ENCODE data around the gene CRYGA.
"Not testable (repeated sequence)": the region's sequence is repeated elsewhere in the genome, so short reads cannot be mapped to it uniquely, and the experiment has no call there.

The CRYGA gene

GRCh38 chr2:208156439-208156838 is 7.0 kb downstream of the CRYGA start:
- no peak for DNase-seq

DNA sequence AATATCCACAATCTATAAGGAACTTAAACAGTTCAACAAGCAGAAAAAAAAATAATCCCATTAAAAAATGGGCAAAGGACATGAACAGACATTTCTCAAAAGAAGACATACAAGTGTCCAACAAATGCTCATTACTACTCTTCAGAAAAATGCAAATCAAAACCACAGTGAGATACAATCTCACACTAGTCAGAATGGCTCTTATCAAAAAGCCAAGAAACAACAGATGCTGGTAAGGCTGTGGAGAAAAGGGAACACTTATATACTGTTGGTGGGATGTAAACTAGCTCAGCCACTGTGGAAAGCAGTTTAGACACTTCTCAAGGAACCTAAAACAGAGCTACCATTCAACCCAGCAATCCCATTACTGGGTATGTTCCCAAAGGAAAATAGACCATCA is 10.2 kb downstream of the CRYGA start:
- no peak for DNase-seq

GRCh38 chr2:208150956-208151355 is 12.4 kb downstream of the CRYGA start:
- DNase-seq, result no peak

- no peak for DNase-seq
Measured at GRCh38 chr2:208150094-208150493, 13.3 kb downstream of the CRYGA start.

- DNase-seq, result no peak
Measured at GRCh38 chr2:208148803-208149202, 14.6 kb downstream of the CRYGA start.

- no peak for DNase-seq
Measured at GRCh38 chr2:208147759-208148158, 15.6 kb downstream of the CRYGA start.

DNA sequence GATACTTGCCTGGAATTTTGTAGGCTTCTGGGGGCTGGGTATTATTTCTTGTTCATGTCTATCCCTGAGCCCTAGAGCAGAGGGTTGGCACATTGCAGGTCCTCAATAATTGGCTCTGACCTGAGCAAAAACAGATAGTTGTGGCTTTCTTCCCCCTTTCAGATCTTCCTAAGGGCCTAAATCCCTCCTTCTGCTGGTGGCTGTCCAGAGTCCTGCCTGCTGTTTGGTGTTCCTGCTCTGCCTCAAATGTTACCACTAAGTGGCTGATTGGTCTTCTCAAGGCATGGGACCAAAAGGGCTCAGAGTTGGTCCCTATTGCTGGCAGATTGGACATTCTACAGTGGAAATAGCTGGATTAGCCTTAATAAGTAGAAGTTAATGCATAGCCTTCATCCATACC is 16.4 kb downstream of the CRYGA start:
- DNase-seq, result no peak

GRCh38 chr2:208146006-208146405 is 17.4 kb downstream of the CRYGA start, which contains the start of gene CRYGB:
Gene CRYGB, minus strand, starts transcription at chr2:208146158. Its CDS starts 38 bp downstream, at chr2:208146120.
- DNase-seq, result no peak

- no peak for DNase-seq
Measured at GRCh38 chr2:208142925-208143799, 20.2 kb downstream of the CRYGA start.

DNA sequence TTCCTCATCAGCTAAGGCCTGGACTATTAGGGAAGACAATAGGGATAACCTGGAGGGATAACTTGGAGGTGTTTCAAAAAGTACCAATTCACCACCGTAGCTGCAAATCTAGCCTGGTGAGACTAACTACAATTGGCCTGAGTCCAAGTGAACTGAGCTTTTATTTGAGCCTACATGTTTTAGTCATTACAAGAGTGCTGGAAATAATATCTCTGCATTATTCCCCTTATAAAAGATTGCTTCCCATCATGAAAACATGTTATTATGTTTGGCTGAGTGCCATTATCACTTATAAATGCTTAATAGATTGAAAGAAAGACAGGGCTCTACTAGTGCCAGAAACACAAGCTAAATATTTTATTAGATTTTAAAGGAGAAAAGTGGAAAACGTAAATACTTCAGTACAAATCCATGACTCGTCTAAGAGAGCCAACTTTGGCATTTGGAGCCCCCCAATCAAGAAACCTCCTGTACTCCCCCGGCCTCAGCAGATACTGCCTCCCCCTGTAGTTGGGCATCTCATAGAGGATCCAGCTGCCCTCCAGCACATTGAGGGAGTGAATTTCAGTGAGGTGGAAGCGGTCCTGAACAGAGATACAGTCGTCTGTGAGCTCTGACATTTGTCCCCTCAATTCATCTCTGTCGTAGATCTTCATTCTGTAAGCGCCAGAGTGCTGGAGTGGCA is 21.0 kb downstream of the CRYGA start:
- DNase-seq, result peak; percentile 5

DNA sequence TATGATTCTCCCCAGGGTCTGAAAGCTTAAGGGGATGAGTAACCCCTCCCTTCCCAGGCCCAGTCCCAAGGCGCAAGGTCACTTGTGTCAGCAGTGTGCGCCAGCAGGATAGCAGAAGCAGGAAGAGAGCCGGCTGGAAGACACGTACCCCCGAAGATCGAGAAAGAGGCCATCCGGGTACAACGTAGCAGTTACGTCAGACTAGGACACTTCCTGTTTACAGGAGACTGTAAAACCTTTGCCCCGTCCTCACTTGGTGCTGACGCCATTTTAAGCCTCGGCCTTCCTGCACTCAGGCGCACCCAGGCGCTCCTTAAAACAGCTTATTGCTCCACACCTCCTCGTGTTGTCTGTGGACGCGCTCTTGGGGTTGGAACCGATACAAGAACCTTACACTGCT is 23.9 kb downstream of the CRYGA start:
- DNase-seq, result no peak

GRCh38 chr2:208138334-208138733 is 25.1 kb downstream of the CRYGA start:
- not testable (repeated sequence) for DNase-seq

DNA sequence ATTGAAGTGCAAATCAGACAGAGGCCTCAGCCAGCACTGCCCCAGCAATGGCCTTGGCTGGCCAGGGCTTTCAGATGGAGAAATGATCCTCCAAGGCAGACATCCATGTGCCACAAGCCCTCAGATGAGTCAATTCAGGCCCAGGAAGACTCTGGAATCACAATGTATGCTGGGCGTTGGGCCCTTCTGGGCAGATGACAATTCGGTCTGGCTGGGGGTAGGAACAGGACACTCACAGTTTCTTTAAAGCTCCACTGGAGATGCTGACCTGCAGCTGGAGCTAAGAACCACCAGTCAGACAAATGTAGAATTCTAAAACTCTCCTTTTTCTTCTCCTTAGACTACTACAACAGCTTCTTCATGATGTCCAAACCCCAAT is 26.7 kb downstream of the CRYGA start:
- no peak for DNase-seq

GRCh38 chr2:208135794-208136715 is 27.3 kb downstream of the CRYGA start:
- DNase-seq, result no peak

- no peak for DNase-seq
Measured at GRCh38 chr2:208134928-208135586, 28.3 kb downstream of the CRYGA start.

GRCh38 chr2:208130712-208131110 is 32.7 kb downstream of the CRYGA start:
- DNase-seq, result no peak

GRCh38 chr2:208129744-208130711 is 33.4 kb downstream of the CRYGA start, which contains the start of gene CRYGC:
Gene CRYGC, minus strand, starts transcription at chr2:208129828. Its CDS starts 36 bp downstream, at chr2:208129792.
- DNase-seq, result no peak

DNA sequence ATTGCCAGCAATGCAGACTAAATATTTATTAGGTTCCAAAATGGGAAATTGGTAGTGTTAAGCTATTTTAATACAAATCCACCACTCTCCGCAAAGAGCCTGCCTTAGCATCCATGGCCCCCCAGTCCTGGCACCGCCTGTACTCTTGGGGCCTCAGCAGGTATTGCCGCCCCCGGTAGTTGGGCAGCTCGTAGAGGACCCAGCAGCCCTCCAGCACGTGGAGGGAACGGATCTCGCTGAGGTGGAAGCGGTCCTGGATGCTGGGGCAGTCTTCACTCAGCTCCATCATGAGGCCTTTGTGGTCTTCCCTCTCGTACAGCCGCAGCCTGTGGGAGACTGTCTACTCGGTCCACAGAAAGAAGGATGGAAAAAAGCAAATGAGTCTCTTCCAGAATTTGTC is 35.3 kb downstream of the CRYGA start:
- DNase-seq, result no peak

DNA sequence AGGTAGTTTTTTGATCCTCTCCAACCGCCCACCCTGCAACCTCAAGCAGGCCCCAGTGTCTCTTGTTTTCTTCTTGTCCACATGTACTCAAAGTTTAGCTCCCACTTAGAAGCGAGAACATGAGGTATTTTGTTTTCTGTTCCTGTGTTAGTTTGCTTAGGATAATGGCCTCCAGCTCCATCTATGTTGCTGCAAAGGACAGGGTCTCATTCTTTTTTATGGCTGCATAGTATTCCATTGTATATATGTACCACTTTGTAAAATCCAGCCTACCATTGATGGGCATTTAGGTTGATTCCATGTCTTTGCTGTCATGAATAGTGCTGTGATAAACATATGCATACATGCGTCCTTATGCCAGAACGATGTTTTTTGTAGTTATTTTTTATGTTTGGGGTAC is 36.3 kb downstream of the CRYGA start:
- no peak for DNase-seq

DNA sequence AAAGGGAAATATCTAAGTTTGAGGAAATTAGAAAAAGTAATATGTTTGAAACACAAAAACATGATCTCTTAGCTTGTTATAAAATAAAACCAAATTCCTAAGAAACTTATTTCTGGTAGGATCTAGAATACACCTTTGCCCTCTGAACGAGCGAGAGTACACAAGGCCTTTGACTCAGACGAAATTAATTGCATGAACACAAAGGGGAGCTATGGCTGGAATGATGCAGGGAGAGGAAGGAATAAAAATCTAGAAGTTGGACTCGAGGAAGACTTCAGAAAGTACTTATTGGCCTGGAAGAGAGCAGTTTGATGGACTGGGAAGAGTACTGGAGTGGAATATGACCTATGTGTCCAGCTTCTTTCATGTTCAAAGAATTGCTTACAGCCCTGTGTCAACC is 38.1 kb downstream of the CRYGA start:
- no peak for DNase-seq

GRCh38 chr2:208124013-208124715 is 39.2 kb downstream of the CRYGA start, which contains the start of gene CRYGD:
Gene CRYGD, minus strand, starts transcription at chr2:208124524. Its CDS starts 51 bp downstream, at chr2:208124473.
- not testable (repeated sequence) for DNase-seq
